Panc1 (cell line): ENCODE results near the gene GNAQ.

ENCODE experiments used
- CTCF ChIP-seq: fragments of 450-650 bp; IDR thresholded peaks from 2 replicates; pipeline ENCODE4 v1.5.1; 2017; ENCODE audit warnings: mild to moderate bottlenecking
- TCF7L2 ChIP-seq: IDR thresholded peaks from 2 replicates; pipeline ENCODE4 v1.6.1; 2011; ENCODE audit warnings: mild to moderate bottlenecking, low read depth, low read length, inconsistent platforms

- peak; percentile 56; the same call in 1 of the 2 replicates for TF ChIP-seq CTCF
- no peak for TF ChIP-seq TCF7L2
Measured at GRCh38 chr9:77764894-77765780, 266.5 kb downstream of the GNAQ start.
